IMR-90 (cell line): ENCODE measurements around the gene AIF1. TPM values are rescaled to one million over a fixed set of nuclear protein-coding genes. Genes with fewer than 3 reads are reported as not detected.

Experiments
- ATAC-seq: fragments of 200-7000 bp; cut with Tn5 transposase; 2 replicates; pipeline ENCODE4 v1.9.1; 2020; ENCODE audit warnings: low read depth, mild to moderate bottlenecking, moderate library complexity
- BruUV-seq: library from RNA; stranded (reverse); fragments of 400-500 nt; replicated peaks from 2 replicates; lab custom pipeline; 2021; lab: Mats Ljungman, UMichigan
- CTCF ChIA-PET: fragments of 300-600 bp; formaldehyde crosslinking; extraction: SDS; loops from one replicate; lab custom pipeline; 2021; ENCODE audit warnings: antibody characterized with exemption; lab: Yijun Ruan, JAX
- POLR2A ChIA-PET: fragments of 300-600 bp; sonication (Branson Sonifier 250); formaldehyde crosslinking; loops from one replicate; lab custom pipeline; 2022; ENCODE audit warnings: antibody characterized with exemption; ENCODE audit not compliant: unreplicated experiment; lab: Charles Lee
- DNase-seq: peaks from one replicate; pipeline ENCODE4 v3.0.0; 2013
- H2AFZ ChIP-seq: replicated peaks from 2 replicates; pipeline ENCODE3; 2013; ENCODE audit warnings: low read length, mild to moderate bottlenecking; ENCODE audit not compliant: poor library complexity
- H2AK5ac ChIP-seq: 2 replicates; pipeline ENCODE4 v1.6.1; 2013; ENCODE audit warnings: low read depth, low read length, inconsistent platforms
- H2AK9ac ChIP-seq: replicated peaks from 2 replicates; pipeline ENCODE3; 2013; ENCODE audit warnings: mild to moderate bottlenecking, low read depth, low read length, moderate library complexity; ENCODE audit not compliant: poor library complexity
- H2BK120ac ChIP-seq: 2 replicates; pipeline ENCODE4 v1.6.1; 2013; ENCODE audit warnings: low read depth, low read length, inconsistent platforms
- H2BK15ac ChIP-seq: 3 replicates; pipeline ENCODE4 v1.6.1; 2013; ENCODE audit warnings: low read depth, low read length, inconsistent platforms
- H2BK20ac ChIP-seq: 2 replicates; pipeline ENCODE4 v1.6.1; 2013; ENCODE audit warnings: low read depth, mild to moderate bottlenecking, inconsistent platforms, low read length, moderate library complexity
- H2BK5ac ChIP-seq: 2 replicates; pipeline ENCODE4 v1.6.1; 2013; ENCODE audit warnings: mild to moderate bottlenecking, low read depth, low read length, inconsistent platforms; ENCODE audit not compliant: poor library complexity, severe bottlenecking
- H3K14ac ChIP-seq: replicated peaks from 2 replicates; pipeline ENCODE4 v1.6.1; 2013; ENCODE audit warnings: low read depth, low read length, inconsistent platforms
- H3K18ac ChIP-seq: 2 replicates; pipeline ENCODE4 v1.6.1; 2013; ENCODE audit warnings: low read depth, low read length, control low read depth
- H3K23ac ChIP-seq: 2 replicates; pipeline ENCODE4 v1.6.1; 2013; ENCODE audit warnings: low read depth, low read length, inconsistent platforms
- H3K27ac ChIP-seq: 2 replicates; pipeline ENCODE4 v1.5.1; 2013; ENCODE audit warnings: mild to moderate bottlenecking, control low read depth, low read length; ENCODE audit not compliant: insufficient read depth
- H3K27me3 ChIP-seq: 2 replicates; pipeline ENCODE4 v1.6.1; 2013; ENCODE audit warnings: low read length; ENCODE audit not compliant: control insufficient read depth, insufficient read depth
- H3K36me3 ChIP-seq: 2 replicates; pipeline ENCODE4 v1.6.1; 2013; ENCODE audit warnings: low read length, mixed read lengths; ENCODE audit not compliant: control insufficient read depth, insufficient read depth
- H3K4ac ChIP-seq: 2 replicates; pipeline ENCODE4 v1.6.1; 2013; ENCODE audit warnings: low read depth, low read length, inconsistent platforms
- H3K4me1 ChIP-seq: 2 replicates; pipeline ENCODE4 v1.6.1; 2013; ENCODE audit warnings: low read length, mixed read lengths; ENCODE audit not compliant: control insufficient read depth, insufficient read depth
- H3K4me2 ChIP-seq: 2 replicates; pipeline ENCODE4 v1.6.1; 2013; ENCODE audit warnings: low read depth, mild to moderate bottlenecking, control low read depth, low read length, moderate library complexity
- H3K4me3 ChIP-seq: 2 replicates; pipeline ENCODE4 v1.5.1; 2013; ENCODE audit warnings: low read depth, mild to moderate bottlenecking, control low read depth, low read length, moderate library complexity; ENCODE audit not compliant: insufficient read depth
- H3K56ac ChIP-seq: 2 replicates; pipeline ENCODE4 v1.6.1; 2013; ENCODE audit warnings: low read length, inconsistent platforms; ENCODE audit not compliant: insufficient read depth; ENCODE audit errors: extremely low read depth
- H3K79me1 ChIP-seq, 2 experiments: 2 replicates each; pipeline ENCODE4 v1.6.1; 2013; ENCODE audit warnings: low read length in 2 of 2, inconsistent platforms in 1 of 2, low read depth in 1 of 2
- H3K9ac ChIP-seq: 2 replicates; pipeline ENCODE4 v1.6.1; 2013; ENCODE audit warnings: low read depth, low read length, control low read depth
- H3K9me1 ChIP-seq: 2 replicates; pipeline ENCODE4 v1.6.1; 2013; ENCODE audit warnings: low read length, inconsistent platforms; ENCODE audit not compliant: insufficient read depth
- H3K9me3 ChIP-seq: 2 replicates; pipeline ENCODE4 v1.6.1; 2013; ENCODE audit warnings: low read length; ENCODE audit not compliant: control insufficient read depth, insufficient read depth
- H4K20me1 ChIP-seq: 2 replicates; pipeline ENCODE4 v1.6.1; 2013; ENCODE audit warnings: low read length, inconsistent platforms; ENCODE audit not compliant: insufficient read depth
- H4K5ac ChIP-seq: 2 replicates; pipeline ENCODE4 v1.6.1; 2013; ENCODE audit warnings: mild to moderate bottlenecking, low read depth, low read length, control low read depth
- H4K8ac ChIP-seq, 2 experiments: 2 replicates each; pipeline ENCODE4 v1.6.1; 2013; ENCODE audit warnings: low read depth in 2 of 2, low read length in 2 of 2, control low read depth in 1 of 2, inconsistent platforms in 1 of 2
- H4K91ac ChIP-seq: 2 replicates; pipeline ENCODE4 v1.6.1; 2013; ENCODE audit warnings: low read depth, low read length, inconsistent platforms; ENCODE audit not compliant: insufficient read depth
- CEBPB ChIP-seq: IDR thresholded peaks from 2 replicates; pipeline ENCODE4 v1.6.1; 2012; ENCODE audit warnings: low read depth, low read length, improper control_type of control experiment
- CHD1 ChIP-seq: IDR thresholded peaks from 2 replicates; pipeline ENCODE4 v1.6.1; 2012; ENCODE audit warnings: low read depth, low read length, improper control_type of control experiment
- FOS ChIP-seq: fragments of 150-350 bp; IDR thresholded peaks from 2 replicates; pipeline ENCODE4 v1.6.1; 2016; ENCODE audit warnings: low read depth, low read length
- MAZ ChIP-seq: IDR thresholded peaks from 2 replicates; pipeline ENCODE4 v1.6.1; 2012; ENCODE audit warnings: low read depth, mild to moderate bottlenecking, low read length, improper control_type of control experiment, moderate library complexity, borderline replicate concordance
- POLR2A ChIP-seq: IDR thresholded peaks from 2 replicates; pipeline ENCODE4 v1.6.1; 2012; ENCODE audit warnings: mild to moderate bottlenecking, low read depth, low read length
- WGBS, 2 experiments: methylation state at CpG; one replicate each; pipeline versions ENCODE4 v1.1.5 to v1.1.7; 2013; ENCODE audit warnings: missing lambda C conversion rate in 2 of 2; ENCODE audit not compliant: insufficient read length in 1 of 2; ENCODE audit errors: extremely low coverage in 2 of 2; 5-methylcytosine and 5-hydroxymethylcytosine counted together
- dilution Hi-C: fragments of 300-500 bp; cut with HindIII; formaldehyde crosslinking; loops from one replicate; pipeline ENCODE4 v1.14.3; 2018; ENCODE audit warnings: low sequenced_read_pairs; ENCODE audit not compliant: unreplicated experiment
- in situ Hi-C: fragments of 300-500 bp; cut with MboI; formaldehyde crosslinking; loops from 3 replicates; pipeline ENCODE4 v1.14.3; 2019; ENCODE audit warnings: low sequenced_read_pairs, inconsistent platforms, mixed read lengths
- intact Hi-C: fragments of 100-400 bp; cut with micrococcal nuclease; formaldehyde crosslinking; loops from 2 replicates; pipeline ENCODE4 v1.10.0; 2022
- polyA plus RNA-seq, 3 experiments: library from polyadenylated mRNA; depleted of rRNA; stranded (reverse); fragments of >200 nt; gene quantifications; 2 replicates each; pipeline ENCODE4 v1.2.3, GENCODE V29; 2012; ENCODE audit warnings: low replicate concordance in 1 of 3
- total RNA-seq: library from RNA; depleted of rRNA; stranded (reverse); fragments of >200 nt; gene quantifications from 2 replicates; pipeline ENCODE4 v1.2.3, GENCODE V29; 2012
- TF ChIP-seq, protein P1 (sequence below): fragments of 150-350 bp; IDR thresholded peaks from 2 replicates; pipeline ENCODE4 v1.6.1; 2016; ENCODE audit warnings: low read depth, mild to moderate bottlenecking, low read length, moderate library complexity, borderline replicate concordance

The AIF1 gene
- total and polyA plus RNA-seq, 2 of the 4 experiments (the other 2 are of a cell fraction), result not detected

DNA sequence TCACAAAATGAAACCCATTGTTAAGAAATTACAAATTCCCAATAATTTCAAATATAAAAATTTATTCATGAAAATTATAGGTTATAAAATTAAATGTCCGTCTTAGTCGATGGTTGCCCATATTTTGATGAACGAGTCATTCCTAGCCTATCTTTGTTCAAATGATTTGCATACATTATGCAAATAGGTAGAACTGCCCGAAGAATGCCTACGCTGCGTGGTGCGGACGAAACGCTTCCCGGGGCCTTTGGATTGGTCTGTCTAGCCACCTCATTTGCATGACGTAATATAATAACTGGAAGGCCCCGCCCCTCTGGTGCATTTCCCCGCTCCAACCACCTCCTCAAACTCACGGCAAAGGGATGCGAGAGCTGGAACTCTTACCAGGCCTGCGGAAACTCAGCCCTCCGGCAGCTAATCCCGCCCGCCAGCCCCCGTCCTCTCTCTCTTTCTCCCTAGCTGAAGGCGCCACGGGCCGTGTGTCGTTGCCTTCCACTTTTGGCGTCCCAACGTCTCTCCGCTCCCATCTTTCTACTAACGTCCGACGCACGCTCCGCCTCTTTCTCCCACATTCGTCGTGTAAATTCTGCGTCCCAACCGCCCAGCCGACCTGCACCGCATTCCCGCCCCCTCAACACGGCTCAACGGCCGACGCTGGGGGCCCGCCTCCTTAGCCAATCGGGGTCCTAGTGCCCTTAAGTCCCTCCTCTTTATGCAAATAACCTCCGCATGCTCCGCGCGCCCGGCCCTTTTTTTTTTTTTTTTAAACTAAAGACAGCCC is 5.0 kb downstream of the AIF1 start (continued):
- peak; percentile 76 for TF ChIP-seq CEBPB
- no peak for TF ChIP-seq FOS

DNA sequence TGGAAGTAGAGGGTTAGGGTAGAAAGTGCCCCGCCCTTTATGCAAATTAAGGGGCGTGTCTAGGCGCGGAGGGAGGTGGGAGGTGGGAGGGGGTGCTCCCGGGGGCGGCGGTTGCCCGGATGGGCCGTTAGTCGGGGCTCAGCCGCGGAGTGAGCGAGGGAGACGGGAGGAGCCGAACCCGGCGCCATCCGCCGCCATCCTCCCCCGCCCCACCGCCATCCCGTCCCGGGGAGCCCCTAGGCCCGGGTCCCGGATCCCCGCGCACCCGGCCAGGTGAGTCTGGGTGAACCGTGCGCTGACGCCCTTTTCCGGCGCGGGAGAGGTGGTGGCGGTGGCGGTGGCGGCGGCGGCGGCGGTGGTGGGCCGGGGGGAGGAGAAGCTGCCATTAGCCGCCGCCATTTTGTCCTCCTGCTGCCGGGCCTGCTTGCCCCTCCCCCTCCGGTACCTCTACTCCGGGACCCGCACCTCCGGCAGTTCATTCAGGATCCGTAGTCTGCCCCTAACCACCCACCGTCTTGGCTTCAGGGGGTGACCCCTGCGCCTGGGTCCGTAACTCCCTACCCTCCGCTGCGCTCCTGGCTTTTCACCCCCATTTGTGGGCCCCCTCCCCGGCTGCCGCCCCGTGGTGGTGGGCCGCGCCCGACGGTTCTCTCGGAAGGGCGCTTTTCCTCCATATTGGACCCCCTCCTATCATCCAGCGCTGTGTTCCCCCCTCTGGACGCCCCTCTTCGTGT is 5.7 kb downstream of the AIF1 start, which contains the start of gene PRRC2A:
Gene PRRC2A, plus strand, starts transcription at position 130 of the 734 bp plus-strand sequence. CDS start 2,075 bp downstream, outside the sequence.
- ATAC-seq, result peak; percentile 79
- Histone ChIP-seq H2AK9ac (peak within 1 kb of the TSS; percentile 100), H3K36me3 (peaks cover 29% of the 10 kb centered on the region), H3K4me2 (peak within 1 kb of the TSS; percentile 98), H3K18ac (peak within 1 kb of the TSS; percentile 78), H3K4me1 (no peaks in the 10 kb centered on the region), H2BK5ac (peak within 1 kb of the TSS; percentile 98), H2BK20ac (no peak within 1 kb of the TSS), H3K79me1 (peaks cover 6 to 38% of the 10 kb centered on the region in 2 experiments), H3K27me3 (no peaks in the 10 kb centered on the region), H2AFZ (peak within 1 kb of the TSS; percentile 99), H3K23ac (peak within 1 kb of the TSS; percentile 99), H3K27ac (peak within 1 kb of the TSS; percentile 99), H3K9me1 (peaks cover 6% of the 10 kb centered on the region), H3K4me3 (peak within 1 kb of the TSS; percentile 81), H4K20me1 (peaks cover 44% of the 10 kb centered on the region), H3K14ac (peak within 1 kb of the TSS; percentile 100), H3K9ac (peak within 1 kb of the TSS; percentile 100), H3K9me3 (no peaks in the 10 kb centered on the region), H3K4ac (peak within 1 kb of the TSS; percentile 98), H4K8ac (peak within 1 kb of the TSS; percentile 99), H2BK15ac (peak within 1 kb of the TSS; percentile 71; the same call in 2 of the 3 replicates), H2AK5ac (peak within 1 kb of the TSS; percentile 97), H3K56ac (peak within 1 kb of the TSS; percentile 97), H4K5ac (peak within 1 kb of the TSS; percentile 79), H2BK120ac (peak within 1 kb of the TSS; percentile 82), H4K91ac (peak within 1 kb of the TSS; percentile 98)
- intact Hi-C loops, result loop anchor here (1.0 kb wide), 1 partner anchor 32 kb away; the partner anchor contains the start of gene BAG6
- in situ Hi-C loops, result no loop called here
- TF ChIP-seq MAZ (peak; percentile 99), CHD1 (peak; percentile 78; the same call in 1 of the 2 replicates), POLR2A (peak; percentile 91)
- TF ChIP-seq, protein P1, sequence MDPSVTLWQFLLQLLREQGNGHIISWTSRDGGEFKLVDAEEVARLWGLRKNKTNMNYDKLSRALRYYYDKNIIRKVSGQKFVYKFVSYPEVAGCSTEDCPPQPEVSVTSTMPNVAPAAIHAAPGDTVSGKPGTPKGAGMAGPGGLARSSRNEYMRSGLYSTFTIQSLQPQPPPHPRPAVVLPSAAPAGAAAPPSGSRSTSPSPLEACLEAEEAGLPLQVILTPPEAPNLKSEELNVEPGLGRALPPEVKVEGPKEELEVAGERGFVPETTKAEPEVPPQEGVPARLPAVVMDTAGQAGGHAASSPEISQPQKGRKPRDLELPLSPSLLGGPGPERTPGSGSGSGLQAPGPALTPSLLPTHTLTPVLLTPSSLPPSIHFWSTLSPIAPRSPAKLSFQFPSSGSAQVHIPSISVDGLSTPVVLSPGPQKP, result no peak
- POLR2A ChIA-PET, result no interaction called here
- CTCF ChIA-PET, result no interaction called here
- WGBS, 2 experiments, result 0% methylated on average over 14 of the region's 67 CpGs; no CpG with 5 or more reads in 1 of the 2 experiments
- dilution Hi-C loops, result no loop called here
- BruUV-seq, result no TSS peak
- peak; percentile 59 for DNase-seq
